Sigmoid colon (tissue), 7 donors: ENCODE results near the gene VSTM4. TPM values are rescaled to one million over a fixed set of nuclear protein-coding genes. Genes with fewer than 3 reads are reported as not detected.

Source experiments
- DNase-seq: peaks from one replicate; pipeline ENCODE4 v3.0.0-alpha.2; 2019
- H3K27ac ChIP-seq, 4 donors: fragments of 200-600 bp; sonication (generic); one replicate each; pipeline ENCODE4 v1.5.1; 2016 to 2019; ENCODE audit warnings: mild to moderate bottlenecking in 1 of 4
- H3K27me3 ChIP-seq, 3 donors: fragments of 200-600 bp; sonication (generic); one replicate each; pipeline ENCODE4 v1.5.1; 2019; ENCODE audit warnings: mild to moderate bottlenecking in 1 of 3
- H3K36me3 ChIP-seq, 4 donors: fragments of 200-600 bp; sonication (generic); one replicate each; pipeline ENCODE4 v1.5.1; 2016 to 2019
- H3K4me1 ChIP-seq, 4 donors: fragments of 200-600 bp; sonication (generic); one replicate each; pipeline ENCODE4 v1.5.1; 2017 to 2019
- H3K4me3 ChIP-seq, 4 donors: fragments of 200-600 bp; sonication (generic); one replicate each; pipeline ENCODE4 v1.5.1; 2017 to 2019; ENCODE audit warnings: mild to moderate bottlenecking in 2 of 4, moderate library complexity in 1 of 4
- H3K9me3 ChIP-seq, 4 donors: fragments of 200-600 bp in 3 of 4; sonication (generic) in 3 of 4; one replicate each; pipeline versions ENCODE4 v1.5.1 to v1.6.1; 2013 to 2019
- EP300 ChIP-seq, 4 donors: sonication (generic); formaldehyde crosslinking; IDR thresholded peaks; one replicate each; pipeline ENCODE4 v1.6.1; 2017; ENCODE audit warnings: antibody characterized with exemption in 4 of 4
- POLR2A ChIP-seq, 2 donors: fragments of 450-650 bp; IDR thresholded peaks; one replicate each; pipeline ENCODE4 v1.6.1; 2016; ENCODE audit warnings: antibody characterized with exemption in 2 of 2, mild to moderate bottlenecking in 2 of 2, moderate library complexity in 2 of 2
- POLR2AphosphoS5 ChIP-seq, 4 donors: sonication (generic); formaldehyde crosslinking; IDR thresholded peaks; one replicate each; pipeline ENCODE4 v1.6.1; 2017; ENCODE audit warnings: antibody characterized with exemption in 4 of 4
- WGBS, 2 donors: extraction: QIAGEN DNeasy Blood & Tissue Kit; methylation state at CpG; one replicate each; pipeline ENCODE4 v1.1.7; 2013; 5-methylcytosine and 5-hydroxymethylcytosine counted together
- intact Hi-C: fragments of 100-400 bp; cut with DNase I; formaldehyde crosslinking; loops from one replicate; pipeline ENCODE4 v1.15.1; 2023
- polyA plus RNA-seq, 3 donors: library from polyadenylated mRNA; stranded (reverse); fragments of 200-250 nt; gene quantifications; one replicate each; pipeline ENCODE4 v1.2.3, GENCODE V29; 2013
- total RNA-seq, 4 donors: library from RNA; depleted of rRNA; stranded (reverse); fragments of >200 nt; gene quantifications; one replicate each; pipeline ENCODE4 v1.1.0, GENCODE V29; 2016
- TF ChIP-seq, protein P1 (sequence below), 4 experiments: fragments of 450-650 bp in 3 of 4; fragments of 200-600 bp in 1 of 4; IDR thresholded peaks; one replicate each; pipeline ENCODE4 v1.5.1; 2016 to 2019; ENCODE audit warnings: antibody characterized with exemption in 4 of 4, mild to moderate bottlenecking in 3 of 4, moderate library complexity in 2 of 4
- donor health status: healthy with polysubstance abuse.
- donor health status: Bipolar disorder and iron deficiency.
- donor health status: healthy.

The VSTM4 gene
- total and polyA plus RNA-seq, 7 donors = 0.23 to 13.3 (median 9.5) TPM

DNA sequence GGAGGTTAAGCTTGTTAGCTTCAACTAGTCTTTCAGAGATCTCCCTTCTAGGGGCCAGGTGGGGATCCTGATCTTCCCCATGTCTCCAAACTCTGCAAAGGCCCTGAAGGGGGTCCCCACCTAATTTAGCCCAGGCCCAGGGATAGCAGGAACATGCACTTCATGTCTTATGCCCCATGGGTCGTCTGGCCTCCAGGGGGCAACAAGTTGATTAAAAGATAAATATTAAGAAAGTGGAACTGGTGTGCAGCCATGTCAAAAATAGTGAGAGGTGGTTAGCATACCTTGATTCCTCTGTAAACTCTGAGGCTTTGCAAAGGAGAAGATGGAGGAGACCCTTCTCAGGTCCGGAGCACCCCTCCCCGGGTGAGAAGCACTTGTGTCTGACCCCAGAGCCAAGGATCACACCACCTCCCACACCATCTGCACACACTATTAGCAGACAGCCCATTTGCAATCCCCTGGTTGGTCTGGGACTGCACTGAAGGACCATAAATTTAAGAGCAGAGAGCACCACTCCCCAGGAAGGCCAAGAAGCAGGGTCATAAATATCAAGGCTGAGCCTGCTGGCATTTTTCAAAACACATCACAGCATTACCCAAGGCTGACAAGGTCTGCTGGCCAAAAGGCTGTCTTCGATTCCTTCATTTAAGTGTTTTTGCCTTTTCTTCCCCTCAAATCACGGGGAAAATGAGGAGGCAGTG, 131.5 kb downstream of the VSTM4 start:
- Histone ChIP-seq H3K27me3 (no peaks in the 10 kb centered on the region), H3K4me1 (peaks cover 0 to 5% (median 2%) of the 10 kb centered on the region in 4 donors), H3K27ac (no peak overlapping the region), H3K9me3 (no peaks in the 10 kb centered on the region), H3K36me3 (no peaks in the 10 kb centered on the region), H3K4me3 (no peak overlapping the region)
- DNase-seq = no peak
- TF ChIP-seq POLR2A (IDR thresholded peaks at IDR 0.05) (no peak), EP300 (IDR thresholded peaks at IDR 0.05) (no peak), POLR2AphosphoS5 (IDR thresholded peaks at IDR 0.05) (no peak)
- TF ChIP-seq, protein P1, sequence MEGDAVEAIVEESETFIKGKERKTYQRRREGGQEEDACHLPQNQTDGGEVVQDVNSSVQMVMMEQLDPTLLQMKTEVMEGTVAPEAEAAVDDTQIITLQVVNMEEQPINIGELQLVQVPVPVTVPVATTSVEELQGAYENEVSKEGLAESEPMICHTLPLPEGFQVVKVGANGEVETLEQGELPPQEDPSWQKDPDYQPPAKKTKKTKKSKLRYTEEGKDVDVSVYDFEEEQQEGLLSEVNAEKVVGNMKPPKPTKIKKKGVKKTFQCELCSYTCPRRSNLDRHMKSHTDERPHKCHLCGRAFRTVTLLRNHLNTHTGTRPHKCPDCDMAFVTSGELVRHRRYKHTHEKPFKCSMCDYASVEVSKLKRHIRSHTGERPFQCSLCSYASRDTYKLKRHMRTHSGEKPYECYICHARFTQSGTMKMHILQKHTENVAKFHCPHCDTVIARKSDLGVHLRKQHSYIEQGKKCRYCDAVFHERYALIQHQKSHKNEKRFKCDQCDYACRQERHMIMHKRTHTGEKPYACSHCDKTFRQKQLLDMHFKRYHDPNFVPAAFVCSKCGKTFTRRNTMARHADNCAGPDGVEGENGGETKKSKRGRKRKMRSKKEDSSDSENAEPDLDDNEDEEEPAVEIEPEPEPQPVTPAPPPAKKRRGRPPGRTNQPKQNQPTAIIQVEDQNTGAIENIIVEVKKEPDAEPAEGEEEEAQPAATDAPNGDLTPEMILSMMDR (IDR thresholded peaks at IDR 0.05) = no peak
- intact Hi-C loops = loop anchor here (5.0 to 10.0 kb wide), 2 partner anchors 179 to 531 kb away; no protein-coding TSS in a partner anchor
- 69 to 73% methylated on average over 5 of the region's 5 CpGs for WGBS, 2 donors

DNA sequence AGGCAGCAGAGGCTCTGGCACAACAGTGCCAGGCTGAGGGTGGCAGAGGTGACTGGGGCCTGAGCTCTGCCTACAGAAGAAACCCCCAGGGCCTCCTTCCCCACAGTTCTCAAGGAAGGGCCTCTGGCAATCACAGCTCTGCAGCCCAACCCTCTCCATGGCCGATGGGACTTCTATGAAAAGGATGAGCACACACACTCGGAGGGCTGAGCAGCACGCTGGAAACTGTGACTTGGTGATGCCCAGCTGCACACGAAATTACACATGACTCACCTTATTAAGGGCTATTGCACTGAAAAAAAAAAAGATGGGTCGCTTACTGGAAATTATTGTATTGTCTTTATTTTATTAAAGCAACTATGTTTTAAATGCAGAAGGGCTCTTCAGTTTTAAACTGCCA, 132.7 kb downstream of the VSTM4 start:
- TF ChIP-seq, protein P1 (IDR thresholded peaks at IDR 0.05) = no peak
- TF ChIP-seq POLR2AphosphoS5 (IDR thresholded peaks at IDR 0.05) (no peak), EP300 (IDR thresholded peaks at IDR 0.05) (no peak), POLR2A (IDR thresholded peaks at IDR 0.05) (no peak)
- Histone ChIP-seq H3K27ac (no peak overlapping the region), H3K4me3 (no peak overlapping the region), H3K27me3 (no peaks in the 10 kb centered on the region), H3K36me3 (no peaks in the 10 kb centered on the region), H3K4me1 (peaks cover 0 to 5% (median 2%) of the 10 kb centered on the region in 4 donors), H3K9me3 (no peaks in the 10 kb centered on the region)
- no peak for DNase-seq
- 77 to 89% methylated on average over 5 of the region's 5 CpGs for WGBS, 2 donors
- intact Hi-C loops = loop anchor here (5.0 to 10.0 kb wide), 2 partner anchors 180 to 532 kb away; no protein-coding TSS in a partner anchor

DNA sequence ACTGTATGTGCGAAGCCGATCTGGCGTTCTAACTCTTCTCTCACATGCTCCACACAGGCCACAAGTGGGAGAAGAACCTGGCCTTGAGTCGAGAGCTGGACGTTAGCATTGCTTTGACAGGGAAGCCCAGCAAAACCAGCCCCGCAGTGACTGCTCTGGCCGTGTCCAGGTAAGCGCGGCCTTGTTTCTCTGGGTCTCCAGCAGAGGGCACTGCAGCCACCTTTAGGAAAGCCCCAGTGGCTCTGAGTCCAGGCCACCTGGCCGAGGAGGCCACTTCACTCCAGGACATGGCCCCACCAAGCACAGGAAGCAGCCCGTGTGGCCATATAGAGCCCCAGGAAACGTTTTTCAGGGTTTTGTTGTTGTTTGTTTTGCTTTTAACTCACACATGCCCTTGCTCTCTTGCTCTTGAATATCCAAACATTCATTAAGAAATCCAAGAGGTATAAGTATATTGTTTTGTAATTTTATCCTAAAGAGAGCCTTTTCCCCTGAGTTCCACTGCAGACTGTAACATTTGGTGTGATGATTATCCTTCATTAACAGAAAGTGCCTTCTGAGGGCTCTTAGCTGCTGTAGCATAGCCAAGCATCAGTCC, 133.9 kb downstream of the VSTM4 start:
- H3K4me1 ChIP-seq = peaks cover 0 to 5% (median 2%) of the 10 kb centered on the region in 4 donors

DNA sequence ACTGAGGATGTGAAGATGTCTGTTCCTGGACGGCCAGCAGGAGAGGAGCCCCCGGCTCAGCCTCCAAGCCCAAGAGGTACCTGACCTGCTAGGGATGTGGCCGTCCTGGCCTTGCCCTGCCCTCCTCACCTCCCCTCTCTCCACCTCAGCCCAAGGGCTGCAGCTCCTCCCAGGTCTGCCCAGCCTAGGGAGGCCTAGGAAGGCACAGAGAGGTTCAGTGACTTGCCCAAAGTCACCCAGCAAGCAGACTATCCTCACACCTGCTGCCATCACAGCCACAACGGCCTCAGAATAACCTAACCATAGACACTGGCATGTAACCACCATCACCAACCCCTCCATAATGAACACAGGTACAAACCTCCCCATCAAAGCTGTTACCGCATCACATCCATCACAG, 137.0 kb downstream of the VSTM4 start:
- TF ChIP-seq, protein P1 (IDR thresholded peaks at IDR 0.05) = no peak
- TF ChIP-seq EP300 (IDR thresholded peaks at IDR 0.05) (no peak), POLR2A (IDR thresholded peaks at IDR 0.05) (no peak), POLR2AphosphoS5 (IDR thresholded peaks at IDR 0.05) (no peak)
- intact Hi-C loops = no loop called here
- Histone ChIP-seq H3K4me1 (peaks cover 0 to 5% (median 2%) of the 10 kb centered on the region in 4 donors), H3K27me3 (no peaks in the 10 kb centered on the region), H3K36me3 (no peaks in the 10 kb centered on the region), H3K27ac (no peak overlapping the region), H3K9me3 (no peaks in the 10 kb centered on the region), H3K4me3 (no peak overlapping the region)
- 79 to 88% methylated on average over 5 of the region's 5 CpGs for WGBS, 2 donors
- DNase-seq = no peak

More for the DNA sequence above, 133.9 kb downstream of the VSTM4 start:
- Histone ChIP-seq H3K27me3 (no peaks in the 10 kb centered on the region), H3K4me3 (no peak overlapping the region), H3K36me3 (no peaks in the 10 kb centered on the region), H3K9me3 (no peaks in the 10 kb centered on the region), H3K27ac (no peak overlapping the region)
- WGBS, 2 donors = 27 to 52% methylated on average over 12 of the region's 12 CpGs
- TF ChIP-seq EP300 (IDR thresholded peaks at IDR 0.05) = no peak
- TF ChIP-seq, protein P1 (IDR thresholded peaks at IDR 0.05) = peak; percentile 22 to 85 (median 65)
- intact Hi-C loops = loop anchor here (5.0 to 10.0 kb wide), 2 partner anchors 181 to 533 kb away; no protein-coding TSS in a partner anchor
- no peak for DNase-seq
